Measurements from ENCODE around the gene EPB41L1. TPM values are rescaled to one million over a fixed set of nuclear protein-coding genes. Genes with fewer than 3 reads are reported as not detected.

Gene EPB41L1
- total RNA-seq, 3 donors from 2014 or later (not counting 1 experiment from before 2014, with no cell fraction given), result 0.21 to 0.29 TPM; not detected in 1

GRCh38 chr20:36259177-36260061 lies 104.9 kb downstream of the EPB41L1 start:
- Mint-ChIP-seq H3K36me3 (no peaks in the 10 kb centered on the region), H3K9me3 (no peaks in the 10 kb centered on the region), H3K4me3 (no peak overlapping the region), H3K27me3 (ENCODE audit: low read depth in 2 of 2) (no peaks in the 10 kb centered on the region), H3K27ac (no peak overlapping the region), H3K4me1 (no peaks in the 10 kb centered on the region)
- intact Hi-C loops (cut with micrococcal nuclease), result no loop called here
- Histone ChIP-seq H3K9me3 (ENCODE audit: control insufficient read depth, insufficient read depth, low read length) (no peaks in the 10 kb centered on the region), H3K27me3 (ENCODE audit: control insufficient read depth, insufficient read depth, low read length) (no peaks in the 10 kb centered on the region), H3K4me1 (ENCODE audit: control insufficient read depth, insufficient read depth, low read length) (no peaks in the 10 kb centered on the region), H3K27ac (ENCODE audit: low read length) (no peak overlapping the region), H3K36me3 (ENCODE audit: control insufficient read depth, insufficient read depth, low read length) (peaks cover 21% of the 10 kb centered on the region), H3K4me3 (ENCODE audit: low read length) (no peak overlapping the region)
- DNase-seq (no peak), ATAC-seq (no peak)
- TF ChIP-seq, protein P1, sequence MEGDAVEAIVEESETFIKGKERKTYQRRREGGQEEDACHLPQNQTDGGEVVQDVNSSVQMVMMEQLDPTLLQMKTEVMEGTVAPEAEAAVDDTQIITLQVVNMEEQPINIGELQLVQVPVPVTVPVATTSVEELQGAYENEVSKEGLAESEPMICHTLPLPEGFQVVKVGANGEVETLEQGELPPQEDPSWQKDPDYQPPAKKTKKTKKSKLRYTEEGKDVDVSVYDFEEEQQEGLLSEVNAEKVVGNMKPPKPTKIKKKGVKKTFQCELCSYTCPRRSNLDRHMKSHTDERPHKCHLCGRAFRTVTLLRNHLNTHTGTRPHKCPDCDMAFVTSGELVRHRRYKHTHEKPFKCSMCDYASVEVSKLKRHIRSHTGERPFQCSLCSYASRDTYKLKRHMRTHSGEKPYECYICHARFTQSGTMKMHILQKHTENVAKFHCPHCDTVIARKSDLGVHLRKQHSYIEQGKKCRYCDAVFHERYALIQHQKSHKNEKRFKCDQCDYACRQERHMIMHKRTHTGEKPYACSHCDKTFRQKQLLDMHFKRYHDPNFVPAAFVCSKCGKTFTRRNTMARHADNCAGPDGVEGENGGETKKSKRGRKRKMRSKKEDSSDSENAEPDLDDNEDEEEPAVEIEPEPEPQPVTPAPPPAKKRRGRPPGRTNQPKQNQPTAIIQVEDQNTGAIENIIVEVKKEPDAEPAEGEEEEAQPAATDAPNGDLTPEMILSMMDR (IDR thresholded peaks at IDR 0.05), result no peak
- WGBS (ENCODE audit: insufficient coverage), result 83% methylated on average over 16 of the region's 16 CpGs

GRCh38 chr20:36260316-36260715 lies 105.8 kb downstream of the EPB41L1 start:
- Histone ChIP-seq H3K36me3 (ENCODE audit: control insufficient read depth, insufficient read depth, low read length) (peaks cover 19% of the 10 kb centered on the region), H3K9me3 (ENCODE audit: control insufficient read depth, insufficient read depth, low read length) (no peaks in the 10 kb centered on the region), H3K27me3 (ENCODE audit: control insufficient read depth, insufficient read depth, low read length) (no peaks in the 10 kb centered on the region), H3K4me3 (ENCODE audit: low read length) (no peak overlapping the region), H3K27ac (ENCODE audit: low read length) (no peak overlapping the region), H3K4me1 (ENCODE audit: control insufficient read depth, insufficient read depth, low read length) (no peaks in the 10 kb centered on the region)
- DNase-seq (no peak), ATAC-seq (no peak)
- Mint-ChIP-seq H3K36me3 (no peaks in the 10 kb centered on the region), H3K9me3 (no peaks in the 10 kb centered on the region), H3K27me3 (ENCODE audit: low read depth in 2 of 2) (no peaks in the 10 kb centered on the region), H3K4me1 (no peaks in the 10 kb centered on the region), H3K4me3 (no peak overlapping the region), H3K27ac (no peak overlapping the region)
- intact Hi-C loops (cut with micrococcal nuclease), result no loop called here
- WGBS (ENCODE audit: insufficient coverage), result 81% methylated on average over 7 of the region's 7 CpGs
- TF ChIP-seq, protein P1 (IDR thresholded peaks at IDR 0.05), result no peak

- TF ChIP-seq, protein P1 (IDR thresholded peaks at IDR 0.05), result no peak
- ATAC-seq (no peak), DNase-seq (no peak)
- Mint-ChIP-seq H3K36me3 (no peaks in the 10 kb centered on the region), H3K4me1 (no peaks in the 10 kb centered on the region), H3K27me3 (ENCODE audit: low read depth in 2 of 2) (no peaks in the 10 kb centered on the region), H3K27ac (no peak overlapping the region), H3K4me3 (no peak overlapping the region), H3K9me3 (no peaks in the 10 kb centered on the region)
- Histone ChIP-seq H3K36me3 (ENCODE audit: control insufficient read depth, insufficient read depth, low read length) (peaks cover 8% of the 10 kb centered on the region), H3K4me3 (ENCODE audit: low read length) (no peak overlapping the region), H3K27me3 (ENCODE audit: control insufficient read depth, insufficient read depth, low read length) (no peaks in the 10 kb centered on the region), H3K27ac (ENCODE audit: low read length) (no peak overlapping the region), H3K9me3 (ENCODE audit: control insufficient read depth, insufficient read depth, low read length) (no peaks in the 10 kb centered on the region), H3K4me1 (ENCODE audit: control insufficient read depth, insufficient read depth, low read length) (no peaks in the 10 kb centered on the region)
- intact Hi-C loops (cut with micrococcal nuclease), result no loop called here
- WGBS (ENCODE audit: insufficient coverage), result 87% methylated on average over 12 of the region's 12 CpGs
Measured at GRCh38 chr20:36261389-36262105, 107.0 kb downstream of the EPB41L1 start.

Data from natural killer cell (primary cell).